Measurements from ENCODE around the gene CNTD1. TPM values are rescaled to one million over a fixed set of nuclear protein-coding genes. Genes with fewer than 3 reads are reported as not detected.

Gene CNTD1
- total RNA-seq, 1 experiment from 2014 or later, result not detected

DNA sequence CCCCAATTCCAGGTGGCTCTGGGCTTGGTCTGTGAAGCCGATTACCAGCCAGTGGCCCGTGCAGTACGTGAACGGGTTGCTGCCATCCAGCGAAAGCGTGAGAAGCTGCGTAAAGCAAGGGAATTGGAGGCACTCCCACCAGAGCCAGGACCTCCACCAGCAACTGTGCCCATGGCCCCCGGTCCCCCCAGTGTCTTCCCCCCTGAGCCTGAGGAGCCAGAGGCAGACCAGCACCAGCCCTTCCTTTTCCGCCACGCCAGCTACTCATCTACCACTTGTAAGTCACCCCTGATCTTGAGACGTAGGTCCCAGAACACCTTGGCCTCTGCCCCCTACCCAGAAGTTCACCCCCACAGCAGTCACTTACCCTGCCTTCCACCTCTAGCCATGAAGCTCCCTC lies 11.4 kb upstream of the CNTD1 start:
- DNase-seq (ENCODE audit: unreplicated experiment), result no peak
- CTCF ChIA-PET, result interaction anchor here (0.9 to 1.0 kb wide), 2 partner anchors 10 to 24 kb away, joined by 3 read pairs; no protein-coding TSS in a partner anchor
- H3K4me3 Mint-ChIP-seq (ENCODE audit: unreplicated experiment), result no peak overlapping the region
- H3K9me3 Mint-ChIP-seq (ENCODE audit: unreplicated experiment), result no peaks in the 10 kb centered on the region
- TF ChIP-seq CTCF (IDR thresholded peaks at IDR 0.05; ENCODE audit: unreplicated experiment), result no peak
- H3K27me3 Mint-ChIP-seq (ENCODE audit: insufficient read depth, unreplicated experiment), result no peaks in the 10 kb centered on the region
- BruUV-seq (replicated peaks), result no TSS peak
- no peaks in the 10 kb centered on the region for H3K36me3 Mint-ChIP-seq (ENCODE audit: insufficient read depth, unreplicated experiment)
- H3K4me1 Mint-ChIP-seq (ENCODE audit: insufficient read depth, unreplicated experiment), result peaks cover 11% of the 10 kb centered on the region
- intact Hi-C loops (cut with micrococcal nuclease), result no loop called here
- H3K27ac Mint-ChIP-seq (ENCODE audit: low read depth, unreplicated experiment), result no peak overlapping the region
- POLR2A ChIA-PET, result interaction anchor here (0.6 to 1.6 kb wide), 5 partner anchors 9 to 1417 kb away, joined by 3 to 6 read pairs (median 4); partner anchors contain the start of genes BECN1, RETREG3 and VPS25

- Mint-ChIP-seq H3K27me3 (ENCODE audit: insufficient read depth, unreplicated experiment) (no peaks in the 10 kb centered on the region), H3K4me1 (ENCODE audit: insufficient read depth, unreplicated experiment) (peaks cover 11% of the 10 kb centered on the region), H3K27ac (ENCODE audit: low read depth, unreplicated experiment) (no peak overlapping the region), H3K36me3 (ENCODE audit: insufficient read depth, unreplicated experiment) (no peaks in the 10 kb centered on the region), H3K4me3 (ENCODE audit: unreplicated experiment) (no peak overlapping the region), H3K9me3 (ENCODE audit: unreplicated experiment) (no peaks in the 10 kb centered on the region)
- intact Hi-C loops (cut with micrococcal nuclease), result no loop called here
- TF ChIP-seq CTCF (IDR thresholded peaks at IDR 0.05; ENCODE audit: unreplicated experiment), result no peak
- no TSS peak for BruUV-seq (replicated peaks)
- CTCF ChIA-PET, result interaction anchor here (0.6 kb wide), 2 partner anchors 33 to 226 kb away, joined by 4 to 5 read pairs; no protein-coding TSS in a partner anchor
- POLR2A ChIA-PET, result interaction anchor here (0.6 to 1.2 kb wide), 3 partner anchors 19 to 1223 kb away, joined by 3 to 5 read pairs (median 3); partner anchors contain the start of genes TMEM101 and VPS25
- DNase-seq (ENCODE audit: unreplicated experiment), result no peak
Observed at GRCh38 chr17:42791948-42792347, 6.7 kb upstream of the CNTD1 start.

DNA sequence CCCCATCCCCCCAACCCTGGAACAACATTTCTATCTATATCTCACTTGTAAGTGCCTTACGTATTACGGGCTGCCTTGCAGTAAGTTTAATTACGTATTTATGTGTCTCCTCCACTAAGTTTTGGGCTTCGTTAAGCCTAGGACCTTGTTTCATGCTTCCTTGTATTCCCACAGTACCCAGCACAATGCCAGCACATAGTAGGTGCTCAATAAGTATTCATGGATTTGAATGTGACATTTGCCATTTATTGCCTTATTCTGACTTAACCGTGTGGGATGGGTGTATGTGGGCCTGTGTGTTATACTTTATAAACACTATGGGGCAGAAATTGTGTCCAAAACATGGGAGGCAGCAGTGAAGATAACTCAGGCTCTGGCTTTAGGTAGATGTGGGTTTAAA lies 6.1 kb upstream of the CNTD1 start:
- intact Hi-C loops (cut with micrococcal nuclease), result no loop called here
- no peaks in the 10 kb centered on the region for H3K27me3 Mint-ChIP-seq (ENCODE audit: insufficient read depth, unreplicated experiment)
- peaks cover 11% of the 10 kb centered on the region for H3K4me1 Mint-ChIP-seq (ENCODE audit: insufficient read depth, unreplicated experiment)
- TF ChIP-seq CTCF (IDR thresholded peaks at IDR 0.05; ENCODE audit: unreplicated experiment), result no peak
- CTCF ChIA-PET, result interaction anchor here (0.6 kb wide), 1 partner anchor 33 kb away, joined by 4 read pairs; no protein-coding TSS in a partner anchor
- no peaks in the 10 kb centered on the region for H3K9me3 Mint-ChIP-seq (ENCODE audit: unreplicated experiment)
- no peak overlapping the region for H3K27ac Mint-ChIP-seq (ENCODE audit: low read depth, unreplicated experiment)
- no peaks in the 10 kb centered on the region for H3K36me3 Mint-ChIP-seq (ENCODE audit: insufficient read depth, unreplicated experiment)
- BruUV-seq (replicated peaks), result no TSS peak
- H3K4me3 Mint-ChIP-seq (ENCODE audit: unreplicated experiment), result no peak overlapping the region
- POLR2A ChIA-PET, result interaction anchor here (1.2 kb wide), 1 partner anchor 20 kb away, joined by 5 read pairs; the partner anchor contains the start of gene VPS25
- no peak for DNase-seq (ENCODE audit: unreplicated experiment)

- no peak for DNase-seq (ENCODE audit: unreplicated experiment)
- H3K27me3 Mint-ChIP-seq (ENCODE audit: insufficient read depth, unreplicated experiment), result no peaks in the 10 kb centered on the region
- no peaks in the 10 kb centered on the region for H3K36me3 Mint-ChIP-seq (ENCODE audit: insufficient read depth, unreplicated experiment)
- intact Hi-C loops (cut with micrococcal nuclease), result no loop called here
- ChIA-PET POLR2A (interaction anchor here (1.0 to 1.4 kb wide), 2 partner anchors 21 to 28 kb away, joined by 3 to 6 read pairs; partner anchors contain the start of gene VPS25), CTCF (interaction anchor here (1.5 kb wide), 1 partner anchor 14 kb away, joined by 3 read pairs; no protein-coding TSS in a partner anchor)
- H3K4me1 Mint-ChIP-seq (ENCODE audit: insufficient read depth, unreplicated experiment), result peaks cover 17% of the 10 kb centered on the region
- no peak overlapping the region for H3K27ac Mint-ChIP-seq (ENCODE audit: low read depth, unreplicated experiment)
- no peak overlapping the region for H3K4me3 Mint-ChIP-seq (ENCODE audit: unreplicated experiment)
- TF ChIP-seq CTCF (IDR thresholded peaks at IDR 0.05; ENCODE audit: unreplicated experiment), result no peak
- H3K9me3 Mint-ChIP-seq (ENCODE audit: unreplicated experiment), result no peaks in the 10 kb centered on the region
- no TSS peak for BruUV-seq (replicated peaks)
Observed at GRCh38 chr17:42795061-42795460, 3.6 kb upstream of the CNTD1 start.

Data from MCF 10A (cell line).